Subcutaneous abdominal adipose tissue (tissue), 5 donors: Measurements from ENCODE around the gene BORCS5.
A peak's percentile ranks its signal among the peaks of the same experiment; 100 is the strongest.

Experiments used
- H3K27ac ChIP-seq: one replicate; pipeline ENCODE4 v1.7.0; 2013; ENCODE audit warnings: low read depth, mild to moderate bottlenecking, inconsistent platforms, low read length, moderate library complexity
- H3K27me3 ChIP-seq, 5 donors: one replicate each; pipeline ENCODE4 v1.7.0; 2013; ENCODE audit warnings: low read length in 5 of 5, inconsistent platforms in 1 of 5; ENCODE audit not compliant: control insufficient read depth in 5 of 5, insufficient read depth in 4 of 5
- H3K36me3 ChIP-seq, 5 donors: one replicate each; pipeline ENCODE4 v1.7.0; 2013; ENCODE audit warnings: low read length in 5 of 5; ENCODE audit not compliant: control insufficient read depth in 5 of 5, insufficient read depth in 5 of 5
- H3K4me1 ChIP-seq, 5 donors: one replicate each; pipeline ENCODE4 v1.7.0; 2013; ENCODE audit warnings: low read length in 5 of 5, mild to moderate bottlenecking in 3 of 5, moderate library complexity in 1 of 5; ENCODE audit not compliant: control insufficient read depth in 5 of 5, insufficient read depth in 5 of 5
- H3K4me3 ChIP-seq, 5 donors: one replicate each; pipeline ENCODE4 v1.7.0; 2013; ENCODE audit warnings: low read length in 5 of 5, low read depth in 1 of 5
- H3K9ac ChIP-seq, 5 donors: one replicate each; pipeline ENCODE4 v1.7.0; 2013; ENCODE audit warnings: low read length in 5 of 5, mild to moderate bottlenecking in 4 of 5, moderate library complexity in 3 of 5
- H3K9me3 ChIP-seq, 5 donors: one replicate each; pipeline ENCODE4 v1.7.0; 2013; ENCODE audit warnings: low read length in 5 of 5; ENCODE audit not compliant: control insufficient read depth in 5 of 5
- donor health status: healthy.
- donor health status: healthy.
- donor health status: healthy.
- donor health status: healthy.
- donor health status: healthy.

The BORCS5 gene

DNA sequence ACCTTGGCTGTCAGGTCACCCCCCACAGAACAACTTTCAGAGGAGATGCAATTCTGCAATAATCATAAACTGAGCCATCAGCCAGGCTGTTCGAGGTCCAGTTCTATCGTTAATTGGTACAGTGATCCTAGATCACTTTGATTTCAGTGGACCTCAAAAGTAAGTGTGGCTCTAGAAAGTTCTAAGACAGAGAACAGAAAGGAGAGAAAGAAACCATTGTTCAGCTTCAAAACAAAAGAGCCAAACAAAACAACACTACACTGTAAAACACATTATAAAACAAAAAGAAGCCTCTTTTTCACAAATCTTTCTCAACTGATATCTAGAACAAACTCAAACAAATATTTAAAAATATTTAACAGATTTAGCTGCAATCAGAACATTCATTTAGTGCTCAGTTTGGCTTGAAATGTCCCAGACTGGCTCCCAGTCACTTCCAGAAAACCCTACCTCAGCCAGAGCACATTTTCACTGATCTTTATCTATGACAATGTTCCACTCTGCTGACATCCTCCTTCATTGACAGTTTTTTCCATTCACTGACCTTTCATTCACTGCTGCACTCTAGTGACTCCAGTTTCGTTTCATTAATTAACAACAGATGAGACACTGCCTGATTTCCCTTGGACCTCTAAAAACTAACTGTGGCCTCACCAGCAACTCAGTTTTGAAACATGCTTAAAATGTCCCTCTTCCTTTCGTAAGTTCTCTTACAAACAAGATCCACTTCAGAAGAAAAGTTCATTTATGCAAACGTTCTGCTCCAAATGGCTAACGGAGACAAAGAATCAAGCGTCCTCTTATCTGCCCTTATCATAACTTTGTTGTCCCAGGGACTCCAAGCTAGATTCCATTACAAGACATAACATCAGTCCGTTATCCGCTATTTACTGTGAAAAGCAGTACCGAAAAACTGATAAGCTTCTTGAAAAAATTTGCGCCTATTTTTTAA lies 148.9 kb downstream of the BORCS5 start:
- Histone ChIP-seq H3K4me1 (peaks cover 4 to 35% (median 22%) of the 10 kb centered on the region in 5 donors), H3K9me3 (no peaks in the 10 kb centered on the region), H3K27me3 (no peaks in the 10 kb centered on the region), H3K9ac (peak overlapping the region; percentile 7 to 63 (median 33)), H3K4me3 (peak overlapping the region in 4 of 5 donors; percentile 39 to 45 (median 42)), H3K36me3 (no peaks in the 10 kb centered on the region), H3K27ac (peak overlapping the region; percentile 82)

DNA sequence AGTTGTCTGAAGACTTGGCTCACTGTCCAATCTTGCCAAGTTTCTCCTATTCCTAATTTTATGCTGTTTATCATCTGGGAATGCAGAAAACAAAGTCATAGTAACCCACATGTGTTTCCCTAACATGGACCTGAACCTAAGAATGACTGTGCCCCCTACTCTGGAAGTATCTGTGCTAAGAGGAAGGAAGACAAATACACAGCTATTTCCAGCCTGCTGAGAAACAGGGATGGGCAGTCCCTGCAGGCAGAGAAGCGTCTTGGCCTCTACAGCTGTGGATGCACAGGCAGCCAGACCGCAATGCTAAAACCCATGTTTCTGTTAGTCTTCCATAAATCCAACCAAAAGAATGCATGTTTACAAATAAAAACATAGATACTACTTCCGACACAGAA lies 149.6 kb downstream of the BORCS5 start:
- Histone ChIP-seq H3K9me3 (no peaks in the 10 kb centered on the region), H3K27ac (peak overlapping the region; percentile 82), H3K36me3 (no peaks in the 10 kb centered on the region), H3K4me3 (peak overlapping the region in 4 of 5 donors; percentile 39 to 45 (median 42)), H3K4me1 (peaks cover 4 to 35% (median 22%) of the 10 kb centered on the region in 5 donors), H3K27me3 (no peaks in the 10 kb centered on the region), H3K9ac (peak overlapping the region in 2 of 5 donors; percentile 33 to 63)

DNA sequence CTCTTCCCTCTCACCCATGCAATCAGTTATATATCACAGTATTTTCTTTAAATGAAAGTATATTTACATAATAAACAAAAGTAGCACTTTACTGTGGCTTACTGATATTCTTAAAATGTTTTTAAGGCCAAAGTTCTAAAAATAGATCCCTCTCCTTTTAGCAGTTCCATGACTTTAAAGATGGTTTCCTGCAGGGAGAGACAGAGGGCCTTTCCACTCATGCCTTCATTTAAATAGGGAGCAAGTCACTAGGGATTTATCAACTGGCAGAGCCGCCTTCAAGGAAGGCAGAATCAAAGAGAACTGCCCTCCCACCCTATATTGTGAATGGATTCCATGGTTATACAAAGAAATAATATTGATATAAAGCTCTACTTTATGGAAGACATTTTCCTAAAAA lies 150.2 kb downstream of the BORCS5 start:
- H3K27me3 ChIP-seq: no peaks in the 10 kb centered on the region
- no peak overlapping the region for H3K4me3 ChIP-seq
- no peaks in the 10 kb centered on the region for H3K36me3 ChIP-seq
- H3K27ac ChIP-seq: peak overlapping the region; percentile 19
- peaks cover 4 to 35% (median 22%) of the 10 kb centered on the region in 5 donors for H3K4me1 ChIP-seq
- no peaks in the 10 kb centered on the region for H3K9me3 ChIP-seq
- no peak overlapping the region for H3K9ac ChIP-seq

DNA sequence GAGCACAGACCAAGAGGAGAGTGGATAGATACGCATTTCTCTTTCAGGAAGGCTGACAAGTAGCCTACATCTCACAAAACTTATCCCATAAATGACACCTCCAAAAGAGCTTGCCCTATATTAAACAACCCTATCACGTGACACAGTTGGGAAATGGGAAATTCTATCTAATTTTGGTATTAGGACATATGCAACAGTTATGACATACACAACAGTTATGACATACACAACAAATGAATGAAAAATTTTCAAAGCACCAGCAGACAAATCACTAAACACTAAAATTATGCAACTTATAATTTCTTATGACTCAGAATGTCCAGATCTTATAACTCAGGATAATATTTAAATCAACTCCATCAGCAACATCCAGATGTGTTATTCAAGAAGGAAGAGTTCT lies 151.7 kb downstream of the BORCS5 start:
- H3K27ac ChIP-seq: no peak overlapping the region
- no peaks in the 10 kb centered on the region for H3K27me3 ChIP-seq
- H3K9ac ChIP-seq: peak overlapping the region in 1 of 5 donors; percentile 21
- H3K4me3 ChIP-seq: no peak overlapping the region
- peaks cover 4 to 35% (median 22%) of the 10 kb centered on the region in 5 donors for H3K4me1 ChIP-seq
- no peaks in the 10 kb centered on the region for H3K9me3 ChIP-seq
- H3K36me3 ChIP-seq: peaks cover 0 to 2% (median 0%) of the 10 kb centered on the region in 5 donors

DNA sequence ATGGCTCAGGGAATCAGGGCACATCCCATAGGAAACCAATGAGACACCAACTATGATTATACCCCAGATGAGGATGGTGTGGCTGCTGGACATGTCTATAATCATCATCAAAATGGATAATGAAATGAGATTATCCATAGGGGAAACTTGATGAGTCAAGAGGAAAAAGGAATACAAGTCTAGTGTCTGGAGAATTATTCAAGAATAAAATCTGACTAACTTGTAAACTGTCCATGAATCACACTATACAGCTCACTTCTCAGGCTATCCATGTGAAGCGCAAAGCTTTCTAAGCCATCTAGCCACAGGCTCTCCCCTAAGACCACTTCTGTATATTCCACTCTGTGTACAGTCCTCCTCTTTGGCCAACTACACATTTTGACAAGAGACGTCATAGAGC lies 153.3 kb downstream of the BORCS5 start:
- Histone ChIP-seq H3K27ac (peak overlapping the region; percentile 4), H3K4me1 (peaks cover 4 to 33% (median 19%) of the 10 kb centered on the region in 5 donors)

DNA sequence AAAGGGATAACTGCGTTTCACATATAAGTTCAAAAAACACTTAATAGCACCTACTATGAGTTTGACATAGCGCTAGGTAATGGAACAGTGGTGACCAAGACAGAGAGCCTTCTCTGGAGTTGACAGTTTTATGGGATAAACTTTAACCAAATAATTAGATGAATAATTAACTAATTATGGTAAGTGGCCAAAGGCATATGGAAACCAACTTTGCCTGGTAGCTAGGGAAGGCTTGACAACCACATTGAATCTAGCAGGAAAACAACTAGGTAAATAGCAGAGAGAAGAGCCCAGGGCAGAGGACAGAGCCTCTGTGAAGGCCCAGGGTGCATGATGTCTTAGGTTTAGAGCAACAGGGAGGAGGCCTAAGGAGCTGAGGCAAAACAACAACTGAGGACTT lies 153.7 kb downstream of the BORCS5 start:
- H3K27ac ChIP-seq: no peak overlapping the region
- no peaks in the 10 kb centered on the region for H3K9me3 ChIP-seq
- peaks cover 0 to 29% (median 15%) of the 10 kb centered on the region in 5 donors for H3K4me1 ChIP-seq
- H3K36me3 ChIP-seq: peaks cover 0 to 2% (median 0%) of the 10 kb centered on the region in 5 donors
- H3K4me3 ChIP-seq: no peak overlapping the region
- no peak overlapping the region for H3K9ac ChIP-seq
- H3K27me3 ChIP-seq: no peaks in the 10 kb centered on the region

More for the DNA sequence above, 153.3 kb downstream of the BORCS5 start:
- H3K36me3 ChIP-seq: peaks cover 0 to 2% (median 0%) of the 10 kb centered on the region in 5 donors
- no peaks in the 10 kb centered on the region for H3K9me3 ChIP-seq
- H3K4me3 ChIP-seq: no peak overlapping the region
- no peak overlapping the region for H3K9ac ChIP-seq
- no peaks in the 10 kb centered on the region for H3K27me3 ChIP-seq

DNA sequence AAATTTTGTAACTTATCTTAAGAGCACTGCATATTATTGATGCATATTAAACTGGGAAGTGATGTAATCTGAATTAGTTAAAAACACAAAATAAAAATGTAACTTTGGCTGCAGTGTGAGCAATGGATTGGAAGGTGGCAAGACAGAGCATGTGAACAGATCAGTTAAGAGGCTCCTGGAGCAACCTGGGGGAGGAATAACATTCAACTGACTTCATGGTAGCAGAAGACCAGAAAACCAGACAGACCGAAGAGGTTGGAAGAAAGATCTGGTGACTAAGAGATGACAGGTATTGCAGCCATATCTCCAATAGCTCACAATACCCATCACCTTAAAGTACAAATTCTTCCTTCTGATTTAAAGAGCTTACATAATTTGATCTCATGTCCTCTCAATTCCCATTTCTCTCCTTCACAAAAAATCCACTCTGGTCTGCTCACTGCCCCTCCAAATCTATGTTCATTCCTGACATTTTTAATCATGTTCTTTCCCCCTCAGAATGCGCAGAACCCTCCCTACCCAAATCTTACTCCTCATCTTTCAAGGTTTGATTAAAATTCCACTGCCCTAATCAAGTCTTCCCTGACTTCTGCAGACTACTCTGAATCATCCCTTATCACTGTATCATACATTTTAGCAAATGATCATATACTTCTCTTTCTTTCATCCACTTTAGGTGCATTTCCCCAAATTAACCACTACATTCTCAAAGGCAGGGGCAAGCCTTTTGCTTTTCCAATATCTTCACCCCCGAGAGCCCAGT lies 154.3 kb downstream of the BORCS5 start:
- Histone ChIP-seq H3K27ac (peak overlapping the region; percentile 11), H3K9ac (no peak overlapping the region), H3K27me3 (no peaks in the 10 kb centered on the region), H3K4me3 (no peak overlapping the region), H3K4me1 (peaks cover 0 to 23% (median 9%) of the 10 kb centered on the region in 5 donors), H3K9me3 (no peaks in the 10 kb centered on the region), H3K36me3 (peaks cover 0 to 3% (median 0%) of the 10 kb centered on the region in 5 donors)

DNA sequence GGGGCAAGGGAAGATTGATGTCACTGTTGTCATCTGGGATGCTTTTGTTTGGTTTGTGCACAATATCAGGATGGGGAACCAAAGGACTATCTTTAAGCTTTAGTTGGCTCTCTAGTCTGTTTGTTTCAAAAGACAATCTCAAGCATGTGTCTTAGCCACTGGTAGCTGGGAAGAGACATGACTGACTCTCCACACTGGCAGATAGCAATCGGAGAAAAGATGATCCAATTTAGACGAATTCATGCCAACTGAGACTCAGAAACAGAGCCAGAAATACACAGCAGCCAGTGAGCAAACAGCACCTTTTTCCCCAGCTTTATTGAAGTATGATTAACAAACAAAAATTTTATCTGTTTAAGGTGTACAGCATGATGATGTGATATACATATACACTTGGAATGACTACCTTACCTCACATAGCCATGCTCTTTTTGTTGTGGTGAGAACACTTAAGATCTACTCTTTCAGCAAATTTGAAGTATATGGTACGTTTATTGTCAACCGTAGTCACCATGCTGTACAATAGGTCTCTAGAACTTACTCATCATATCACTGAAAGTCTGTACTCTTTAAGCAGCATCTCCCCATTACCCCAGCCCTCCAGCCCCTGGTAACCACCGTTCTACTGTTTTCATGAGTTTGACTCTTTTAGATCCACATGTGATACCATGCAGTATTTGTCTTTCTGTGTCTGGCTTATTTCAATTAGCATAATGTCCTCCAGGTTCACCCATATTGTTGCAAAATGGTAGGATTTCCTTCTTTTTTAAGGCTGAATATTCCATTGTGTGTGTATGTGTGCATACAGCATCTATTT lies 155.2 kb downstream of the BORCS5 start:
- H3K4me1 ChIP-seq: peaks cover 0 to 14% (median 2%) of the 10 kb centered on the region in 5 donors

DNA sequence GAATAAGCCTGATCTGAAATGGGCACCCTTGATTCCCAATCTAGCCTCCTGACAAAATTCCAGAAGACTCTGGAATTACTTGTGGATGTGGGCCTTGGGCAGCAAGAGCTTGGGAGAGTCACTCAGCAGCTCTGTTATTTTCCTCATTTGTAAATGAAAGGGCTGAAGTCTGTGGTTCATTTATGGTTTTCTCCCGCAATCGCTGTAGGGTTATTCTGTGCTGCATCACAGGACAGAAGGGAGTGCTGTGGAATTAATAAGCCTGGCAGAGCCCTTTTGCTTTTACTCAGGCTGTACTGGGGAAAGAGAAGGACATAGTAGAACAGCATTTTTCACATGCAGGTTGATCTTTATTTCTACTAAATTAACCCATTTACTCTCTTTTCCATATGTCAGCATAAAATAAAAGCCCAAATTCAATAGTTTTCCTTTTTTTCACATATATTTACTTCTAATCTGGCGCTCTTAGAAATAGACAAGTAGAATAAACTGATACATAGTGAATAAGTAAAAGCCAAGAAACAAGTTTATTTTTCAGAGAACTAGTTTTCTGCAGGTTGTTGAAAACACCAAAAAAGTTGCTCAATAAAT lies 156.6 kb downstream of the BORCS5 start:
- H3K9me3 ChIP-seq: no peaks in the 10 kb centered on the region
- H3K27me3 ChIP-seq: no peaks in the 10 kb centered on the region
- H3K4me1 ChIP-seq: peaks cover 0 to 11% (median 0%) of the 10 kb centered on the region in 5 donors
- no peak overlapping the region for H3K27ac ChIP-seq
- H3K36me3 ChIP-seq: peaks cover 6 to 15% (median 11%) of the 10 kb centered on the region in 5 donors
- no peak overlapping the region for H3K9ac ChIP-seq
- no peak overlapping the region for H3K4me3 ChIP-seq

More for the DNA sequence above, 155.2 kb downstream of the BORCS5 start:
- peak overlapping the region; percentile 11 for H3K27ac ChIP-seq
- H3K36me3 ChIP-seq: peaks cover 0 to 9% (median 3%) of the 10 kb centered on the region in 5 donors
- H3K9ac ChIP-seq: no peak overlapping the region
- no peaks in the 10 kb centered on the region for H3K27me3 ChIP-seq
- no peaks in the 10 kb centered on the region for H3K9me3 ChIP-seq
- H3K4me3 ChIP-seq: no peak overlapping the region
